Ascending aorta (tissue), 2 donors: ENCODE results near the gene MIEF1. TPM values are rescaled to one million over a fixed set of nuclear protein-coding genes. Genes with fewer than 3 reads are reported as not detected.
A peak's percentile ranks its signal among the peaks of the same experiment; 100 is the strongest.

ENCODE experiments used
- DNase-seq, 2 donors: peaks; one replicate each; pipeline ENCODE4 v3.0.0-alpha.2; 2019; ENCODE audit warnings: low spot score in 2 of 2
- H3K27ac ChIP-seq, 2 donors: fragments of 200-600 bp; sonication (generic); one replicate each; pipeline ENCODE4 v1.5.1; 2016 to 2017; ENCODE audit warnings: mild to moderate bottlenecking in 1 of 2
- H3K27me3 ChIP-seq: fragments of 200-600 bp; sonication (generic); one replicate; pipeline ENCODE4 v1.5.1; 2017
- H3K36me3 ChIP-seq, 2 donors: fragments of 200-600 bp; sonication (generic); one replicate each; pipeline ENCODE4 v1.5.1; 2016
- H3K4me1 ChIP-seq, 2 donors: fragments of 200-600 bp; sonication (generic); one replicate each; pipeline ENCODE4 v1.5.1; 2016 to 2017; ENCODE audit warnings: mild to moderate bottlenecking in 1 of 2
- H3K4me3 ChIP-seq, 2 donors: fragments of 200-600 bp; sonication (generic); one replicate each; pipeline ENCODE4 v1.5.1; 2016 to 2017; ENCODE audit warnings: mild to moderate bottlenecking in 1 of 2
- H3K9me3 ChIP-seq, 2 donors: fragments of 200-600 bp; sonication (generic); one replicate each; pipeline ENCODE4 v1.5.1; 2016
- CTCF ChIP-seq, 3 experiments: fragments of 200-600 bp in 2 of 3; fragments of 450-650 bp in 1 of 3; sonication (generic) in 2 of 3; IDR thresholded peaks; one replicate each; pipeline ENCODE4 v1.5.1; 2016 to 2019; ENCODE audit warnings: antibody characterized with exemption in 3 of 3, mild to moderate bottlenecking in 1 of 3, moderate library complexity in 1 of 3
- intact Hi-C: fragments of 100-400 bp; cut with DNase I; formaldehyde crosslinking; loops from one replicate; pipeline ENCODE4 v1.15.1; 2023
- total RNA-seq: library from RNA; depleted of rRNA; stranded (reverse); fragments of >200 nt; gene quantifications from one replicate; pipeline ENCODE4 v1.1.0, GENCODE V29; 2016

Gene MIEF1
- total RNA-seq, 1 donor from 2014 or later = 22.5 TPM

- TF ChIP-seq CTCF (IDR thresholded peaks at IDR 0.05) = no peak
- Histone ChIP-seq H3K36me3 (no peaks in the 10 kb centered on the region), H3K27ac (no peak overlapping the region), H3K4me1 (peaks cover 0 to 6% of the 10 kb centered on the region in 2 donors), H3K27me3 (peaks cover 13% of the 10 kb centered on the region), H3K9me3 (no peaks in the 10 kb centered on the region), H3K4me3 (peak overlapping the region; percentile 11 to 55)
- DNase-seq = no peak
- intact Hi-C loops = no loop called here
Measured at GRCh38 chr22:39558254-39558727, 56.2 kb downstream of the MIEF1 start.

GRCh38 chr22:39558950-39559349, 56.9 kb downstream of the MIEF1 start:
- TF ChIP-seq CTCF (IDR thresholded peaks at IDR 0.05) = no peak
- Histone ChIP-seq H3K4me1 (peaks cover 0 to 6% of the 10 kb centered on the region in 2 donors), H3K4me3 (no peak overlapping the region), H3K36me3 (no peaks in the 10 kb centered on the region), H3K27ac (no peak overlapping the region), H3K27me3 (peaks cover 13% of the 10 kb centered on the region), H3K9me3 (no peaks in the 10 kb centered on the region)
- DNase-seq = no peak
- intact Hi-C loops = no loop called here

- Histone ChIP-seq H3K4me1 (peaks cover 0 to 6% of the 10 kb centered on the region in 2 donors), H3K27me3 (peaks cover 13% of the 10 kb centered on the region)
Measured at GRCh38 chr22:39559456-39560105, 57.5 kb downstream of the MIEF1 start.

GRCh38 chr22:39560127-39560526, 58.0 kb downstream of the MIEF1 start:
- no peak for DNase-seq
- H3K4me1 ChIP-seq = peaks cover 0 to 6% of the 10 kb centered on the region in 2 donors
- no peaks in the 10 kb centered on the region for H3K36me3 ChIP-seq
- no peaks in the 10 kb centered on the region for H3K9me3 ChIP-seq
- intact Hi-C loops = no loop called here
- TF ChIP-seq CTCF (IDR thresholded peaks at IDR 0.05) = no peak
- no peak overlapping the region for H3K27ac ChIP-seq
- peaks cover 13% of the 10 kb centered on the region for H3K27me3 ChIP-seq
- H3K4me3 ChIP-seq = no peak overlapping the region

More at GRCh38 chr22:39559456-39560105, 57.5 kb downstream of the MIEF1 start:
- no peak for DNase-seq
- no peak for TF ChIP-seq CTCF (IDR thresholded peaks at IDR 0.05)
- Histone ChIP-seq H3K27ac (no peak overlapping the region), H3K9me3 (no peaks in the 10 kb centered on the region), H3K36me3 (no peaks in the 10 kb centered on the region), H3K4me3 (no peak overlapping the region)
- intact Hi-C loops = no loop called here

- Histone ChIP-seq H3K27ac (no peak overlapping the region), H3K27me3 (peaks cover 5% of the 10 kb centered on the region), H3K9me3 (no peaks in the 10 kb centered on the region), H3K4me1 (peaks cover 0 to 4% of the 10 kb centered on the region in 2 donors), H3K36me3 (no peaks in the 10 kb centered on the region), H3K4me3 (no peak overlapping the region)
- TF ChIP-seq CTCF (IDR thresholded peaks at IDR 0.05) = no peak
- intact Hi-C loops = no loop called here
- no peak for DNase-seq
Measured at GRCh38 chr22:39562839-39563489, 60.9 kb downstream of the MIEF1 start.
